ENCODE results near the gene DMXL2.
"Not testable (repeated sequence)": the region's sequence is repeated elsewhere in the genome, so short reads cannot be mapped to it uniquely, and the experiment has no call there.

DMXL2 gene

DNA sequence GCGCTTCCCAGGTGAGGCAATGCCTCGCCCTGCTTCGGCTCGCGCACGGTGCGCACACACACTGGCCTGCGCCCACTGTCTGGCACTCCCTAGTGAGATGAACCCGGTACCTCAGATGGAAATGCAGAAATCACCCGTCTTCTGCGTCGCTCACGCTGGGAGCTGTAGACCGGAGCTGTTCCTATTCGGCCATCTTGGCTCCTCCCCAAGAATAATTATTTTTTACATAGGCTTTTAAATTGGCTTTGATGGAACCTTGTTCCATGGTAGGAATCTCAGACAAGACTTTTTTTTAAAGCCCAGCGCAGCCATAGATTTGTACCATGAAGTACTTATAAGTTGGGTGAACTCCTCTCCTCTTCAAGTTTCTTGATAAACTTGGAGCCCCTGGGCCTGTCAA, 199.5 kb downstream of the DMXL2 start:
- not testable (repeated sequence) for H3K27me3 Mint-ChIP-seq; ATAC-seq (replicated peaks); H3K27ac Mint-ChIP-seq; H3K4me1 Mint-ChIP-seq (ENCODE audit: low read depth in 2 of 2); DNase-seq; H3K9me3 Mint-ChIP-seq; H3K36me3 Mint-ChIP-seq (ENCODE audit: insufficient read depth); H3K4me3 Mint-ChIP-seq

DNA sequence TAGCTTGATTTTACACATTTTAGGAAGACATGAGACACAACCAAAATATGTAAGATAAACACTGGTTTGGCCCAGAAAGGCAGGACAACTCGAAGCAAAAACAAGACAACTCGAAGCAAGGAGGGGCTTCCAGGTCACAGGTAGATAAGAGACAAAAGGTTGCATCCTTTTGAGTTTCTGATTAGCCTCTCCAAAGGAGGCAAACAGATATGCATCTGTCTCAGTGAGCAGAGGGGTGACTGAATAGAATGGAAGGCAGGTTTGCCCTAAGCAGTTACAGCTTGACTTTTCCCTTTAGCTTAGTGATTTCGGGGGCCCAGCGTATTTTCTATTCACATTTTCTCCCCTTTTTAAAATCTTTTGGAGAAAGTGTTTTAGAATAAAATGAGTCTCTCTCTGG, 206.4 kb downstream of the DMXL2 start:
- Mint-ChIP-seq H3K27me3 (peaks cover 16 to 17% of the 10 kb centered on the region in 2 donors), H3K9me3 (no peaks in the 10 kb centered on the region), H3K4me3 (no peak overlapping the region), H3K4me1 (ENCODE audit: low read depth in 2 of 2) (no peaks in the 10 kb centered on the region), H3K27ac (no peak overlapping the region), H3K36me3 (ENCODE audit: insufficient read depth) (no peaks in the 10 kb centered on the region)
- DNase-seq: no peak
- ATAC-seq (replicated peaks): no peak

DNA sequence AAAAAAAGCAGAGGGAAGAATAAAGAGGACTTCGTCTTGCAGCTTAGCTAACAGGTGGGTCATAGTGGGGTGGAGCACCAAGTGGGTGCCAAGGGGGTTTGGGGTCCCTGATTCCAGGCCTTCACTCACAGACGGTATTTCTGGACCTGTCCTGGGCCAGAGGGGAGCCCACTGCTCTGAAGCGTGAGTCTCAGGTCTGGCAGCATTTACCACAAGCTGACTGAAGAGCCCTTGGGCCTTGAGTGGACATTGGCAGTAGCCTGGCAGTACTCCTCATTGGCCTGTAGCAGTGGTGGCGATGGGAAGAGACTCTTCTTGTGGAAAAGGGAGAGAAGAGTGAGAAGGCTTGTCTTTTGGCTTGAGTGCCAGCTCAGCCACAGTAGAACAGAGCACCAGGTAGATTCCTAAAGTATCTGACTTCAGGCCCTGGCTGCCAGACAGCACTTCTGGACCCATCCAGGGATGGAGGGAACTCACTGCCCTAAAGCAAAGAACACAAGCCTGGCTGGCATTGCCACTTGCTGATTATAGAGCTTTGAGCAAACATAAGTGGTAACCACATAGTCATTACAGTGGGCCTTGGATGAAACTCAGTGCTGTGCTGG, 208.2 kb downstream of the DMXL2 start:
- H3K9me3 Mint-ChIP-seq: peaks cover 0 to 2% of the 10 kb centered on the region in 2 donors
- no peaks in the 10 kb centered on the region for H3K4me1 Mint-ChIP-seq (ENCODE audit: low read depth in 2 of 2)
- ATAC-seq (replicated peaks) (no peak), DNase-seq (no peak)
- no peak overlapping the region for H3K4me3 Mint-ChIP-seq
- H3K27me3 Mint-ChIP-seq: peaks cover 16 to 35% of the 10 kb centered on the region in 2 donors
- no peak overlapping the region for H3K27ac Mint-ChIP-seq
- no peaks in the 10 kb centered on the region for H3K36me3 Mint-ChIP-seq (ENCODE audit: insufficient read depth)

DNA sequence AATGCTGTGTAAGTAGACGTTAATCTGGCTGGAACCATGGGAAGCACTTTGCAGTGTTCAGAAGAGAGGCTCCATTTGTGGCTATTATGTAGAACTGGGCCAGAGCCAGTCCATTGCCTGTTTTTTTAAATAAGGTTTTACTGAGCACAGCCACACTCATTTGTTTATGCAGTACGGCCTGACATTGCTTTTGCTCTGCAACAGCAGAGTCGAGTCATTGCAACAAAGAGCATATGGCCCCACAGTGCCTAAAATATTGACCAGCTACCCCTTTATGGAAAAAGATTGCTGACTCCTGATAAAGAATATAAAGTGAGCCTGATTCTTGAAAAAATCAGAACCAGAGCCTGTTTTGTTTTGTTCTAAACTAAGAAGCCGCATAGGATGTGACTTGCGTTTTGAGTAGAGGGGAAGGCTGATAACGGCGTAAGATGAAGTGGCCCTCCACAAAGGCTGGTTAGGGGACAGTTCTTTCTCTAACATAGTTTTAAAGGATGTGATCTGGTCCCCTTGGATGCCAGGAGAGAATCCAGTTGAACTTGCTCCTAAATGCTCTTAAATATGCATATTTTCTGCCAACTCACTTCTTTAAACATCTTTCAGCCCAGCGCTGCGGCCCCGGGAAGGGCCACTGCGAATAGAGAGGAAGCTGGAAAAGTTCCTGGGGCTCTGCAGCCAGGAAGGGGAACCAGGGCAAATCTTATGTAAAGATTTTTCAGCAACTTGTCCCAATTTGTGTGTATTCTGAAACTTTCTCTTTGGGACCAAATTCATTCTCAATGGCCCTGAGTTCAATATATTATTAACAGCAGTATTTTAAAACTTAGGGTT, 216.7 kb downstream of the DMXL2 start:
- H3K9me3 Mint-ChIP-seq: peaks cover 0 to 2% of the 10 kb centered on the region in 2 donors
- ATAC-seq (replicated peaks) (no peak), DNase-seq (no peak)
- H3K27me3 Mint-ChIP-seq: peaks cover 25 to 51% of the 10 kb centered on the region in 2 donors
- H3K4me3 Mint-ChIP-seq: no peak overlapping the region
- H3K27ac Mint-ChIP-seq: no peak overlapping the region
- no peaks in the 10 kb centered on the region for H3K36me3 Mint-ChIP-seq (ENCODE audit: insufficient read depth)
- peaks cover 0 to 6% of the 10 kb centered on the region in 2 donors for H3K4me1 Mint-ChIP-seq (ENCODE audit: low read depth in 2 of 2)

DNA sequence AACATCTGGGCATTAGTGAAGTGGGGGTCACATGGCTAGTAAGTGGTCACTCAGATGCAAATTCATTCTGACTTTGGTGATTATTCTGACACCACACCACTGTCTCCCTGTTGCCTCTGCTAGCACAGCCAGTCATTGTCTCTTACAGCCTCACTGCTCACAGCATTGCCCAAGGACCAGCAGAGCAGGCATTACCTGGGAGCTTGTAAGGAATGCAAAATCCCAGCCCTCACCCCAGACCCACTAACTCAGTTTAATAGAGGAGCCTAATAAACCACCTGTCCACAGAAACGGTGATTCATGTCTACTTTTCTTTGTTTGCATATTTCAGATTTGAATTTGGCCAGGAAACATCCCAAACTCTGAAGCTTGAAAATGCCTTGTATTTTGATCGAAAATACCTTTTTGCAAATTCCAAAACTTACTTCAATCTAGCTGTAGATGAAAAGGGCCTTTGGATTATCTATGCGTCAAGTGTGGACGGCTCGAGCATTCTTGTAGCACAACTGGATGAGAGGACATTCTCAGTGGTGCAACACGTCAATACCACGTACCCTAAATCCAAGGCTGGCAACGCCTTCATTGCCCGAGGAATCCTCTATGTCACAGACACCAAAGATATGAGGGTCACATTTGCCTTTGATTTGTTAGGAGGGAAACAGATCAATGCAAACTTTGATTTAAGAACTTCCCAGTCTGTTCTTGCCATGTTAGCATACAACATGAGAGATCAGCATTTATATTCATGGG, 218.4 kb downstream of the DMXL2 start:
- DNase-seq (no peak), ATAC-seq (replicated peaks) (no peak)
- H3K36me3 Mint-ChIP-seq (ENCODE audit: insufficient read depth): no peaks in the 10 kb centered on the region
- H3K4me1 Mint-ChIP-seq (ENCODE audit: low read depth in 2 of 2): peaks cover 0 to 6% of the 10 kb centered on the region in 2 donors
- no peak overlapping the region for H3K4me3 Mint-ChIP-seq
- no peaks in the 10 kb centered on the region for H3K9me3 Mint-ChIP-seq
- no peak overlapping the region for H3K27ac Mint-ChIP-seq
- peaks cover 34 to 48% of the 10 kb centered on the region in 2 donors for H3K27me3 Mint-ChIP-seq

DNA sequence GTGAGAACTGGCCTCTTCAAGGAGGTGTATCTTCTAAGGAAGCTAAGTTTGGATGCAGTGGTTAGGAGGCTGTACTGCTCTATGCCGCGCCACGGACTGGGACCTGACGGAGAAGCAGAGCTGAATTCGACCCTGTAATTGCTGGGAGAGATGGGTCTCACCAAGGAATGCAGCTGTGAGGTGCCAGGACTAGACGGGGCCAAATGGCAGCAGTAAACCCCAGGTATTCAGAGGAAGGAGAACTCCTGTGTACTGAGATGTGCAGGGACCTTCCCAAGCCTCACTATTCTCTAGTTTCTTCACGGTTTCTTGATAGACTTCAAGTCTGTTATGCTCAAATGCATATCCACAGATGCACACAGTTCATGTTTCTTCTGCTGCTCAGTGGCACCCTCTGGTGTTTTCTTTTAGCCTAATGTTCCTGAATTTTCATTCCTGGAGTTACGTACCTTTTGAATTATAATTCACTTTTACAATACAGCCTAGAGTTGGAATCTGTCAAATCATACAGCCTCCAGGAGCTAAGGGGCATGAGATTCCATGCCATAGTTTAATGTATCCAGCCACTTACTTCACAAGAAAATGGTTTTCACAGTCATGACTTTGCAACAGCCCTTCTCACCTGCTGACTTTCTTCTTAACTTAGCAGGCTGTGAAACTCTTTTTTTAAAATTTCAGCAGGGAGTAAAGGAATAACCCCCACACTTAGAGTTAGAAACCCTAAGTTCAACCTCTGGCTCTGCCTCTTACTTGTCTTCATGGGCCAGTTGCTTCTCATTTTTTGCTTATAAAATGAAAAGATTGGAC, 219.3 kb downstream of the DMXL2 start:
- ATAC-seq (replicated peaks): no peak
- Mint-ChIP-seq H3K27me3 (peaks cover 34 to 50% of the 10 kb centered on the region in 2 donors), H3K36me3 (ENCODE audit: insufficient read depth) (no peaks in the 10 kb centered on the region), H3K4me1 (ENCODE audit: low read depth in 2 of 2) (peaks cover 0 to 6% of the 10 kb centered on the region in 2 donors), H3K9me3 (no peaks in the 10 kb centered on the region), H3K27ac (no peak overlapping the region), H3K4me3 (no peak overlapping the region)
- DNase-seq: no peak

DNA sequence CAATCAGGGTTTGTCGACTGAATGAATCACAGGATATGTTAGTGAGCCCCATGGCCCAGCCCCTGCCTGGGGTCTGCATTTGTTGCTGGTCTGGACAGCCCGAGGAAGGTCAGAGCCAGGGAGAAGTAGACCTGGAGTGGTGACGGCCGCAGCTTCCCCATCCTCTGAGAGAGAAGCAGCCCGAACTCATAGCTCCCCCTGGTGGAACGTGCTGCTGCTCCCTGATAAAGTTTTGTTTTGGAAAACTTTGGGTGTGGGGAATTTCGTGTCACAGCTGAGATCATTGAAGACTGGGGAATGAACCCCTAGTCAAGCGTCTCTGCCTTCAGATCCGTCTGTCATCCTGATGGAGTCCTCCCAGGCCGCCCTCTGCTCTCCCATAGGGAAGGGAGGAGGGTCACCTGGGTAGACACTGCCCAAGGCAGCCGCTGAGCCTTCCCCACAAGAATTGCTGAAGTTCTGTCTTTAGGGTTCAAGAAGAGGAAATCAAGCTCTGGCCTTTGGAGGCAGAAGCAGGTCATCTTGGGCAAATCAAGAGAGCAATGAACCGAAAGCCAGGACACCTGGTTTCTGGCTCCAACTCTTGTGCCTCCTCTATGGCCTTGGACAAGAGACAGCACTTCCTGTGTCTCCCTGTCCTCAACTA, 220.6 kb downstream of the DMXL2 start:
- no peak for DNase-seq
- no peak overlapping the region for H3K4me3 Mint-ChIP-seq
- no peaks in the 10 kb centered on the region for H3K36me3 Mint-ChIP-seq (ENCODE audit: insufficient read depth)
- H3K27ac Mint-ChIP-seq: no peak overlapping the region
- peaks cover 40 to 62% of the 10 kb centered on the region in 2 donors for H3K27me3 Mint-ChIP-seq
- H3K4me1 Mint-ChIP-seq (ENCODE audit: low read depth in 2 of 2): peaks cover 0 to 6% of the 10 kb centered on the region in 2 donors
- no peaks in the 10 kb centered on the region for H3K9me3 Mint-ChIP-seq
- no peak for ATAC-seq (replicated peaks)

DNA sequence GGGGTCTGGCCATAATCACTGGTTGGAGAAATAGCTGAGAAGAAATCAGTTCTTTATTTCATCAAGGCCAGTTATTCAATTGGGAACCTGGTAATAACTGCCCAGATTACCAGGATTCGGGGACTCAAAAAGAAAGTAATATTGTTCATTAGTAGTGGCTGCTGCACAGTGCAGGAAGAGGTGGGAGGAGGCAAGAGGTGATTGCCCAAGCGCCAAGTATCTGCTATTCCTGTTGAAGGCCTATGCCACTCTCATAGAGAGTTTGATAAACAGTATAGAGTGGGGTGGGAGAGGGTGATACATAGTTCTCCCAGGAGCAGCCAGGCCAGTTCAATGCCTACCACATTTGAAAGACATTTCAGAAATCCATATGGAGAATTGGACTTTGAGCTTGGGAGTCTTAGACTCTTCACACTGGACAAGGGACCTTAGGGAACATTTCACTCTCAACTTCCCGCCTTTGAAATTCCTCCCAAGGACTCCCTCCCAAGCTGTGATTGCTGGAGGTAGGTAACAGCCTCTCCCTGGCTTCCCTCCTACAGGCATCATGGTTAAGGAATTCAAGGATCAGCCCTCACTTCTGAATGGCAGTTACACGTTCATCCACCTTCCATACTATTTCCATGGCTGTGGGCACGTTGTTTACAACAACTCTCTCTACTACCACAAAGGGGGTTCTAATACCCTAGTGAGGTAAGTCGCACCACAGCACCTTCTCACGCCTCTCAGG, 221.4 kb downstream of the DMXL2 start:
- peaks cover 0 to 6% of the 10 kb centered on the region in 2 donors for H3K4me1 Mint-ChIP-seq (ENCODE audit: low read depth in 2 of 2)
- no peaks in the 10 kb centered on the region for H3K36me3 Mint-ChIP-seq (ENCODE audit: insufficient read depth)
- H3K27ac Mint-ChIP-seq: no peak overlapping the region
- DNase-seq: no peak
- H3K4me3 Mint-ChIP-seq: no peak overlapping the region
- no peaks in the 10 kb centered on the region for H3K9me3 Mint-ChIP-seq
- no peak for ATAC-seq (replicated peaks)
- peaks cover 40 to 64% of the 10 kb centered on the region in 2 donors for H3K27me3 Mint-ChIP-seq

DNA sequence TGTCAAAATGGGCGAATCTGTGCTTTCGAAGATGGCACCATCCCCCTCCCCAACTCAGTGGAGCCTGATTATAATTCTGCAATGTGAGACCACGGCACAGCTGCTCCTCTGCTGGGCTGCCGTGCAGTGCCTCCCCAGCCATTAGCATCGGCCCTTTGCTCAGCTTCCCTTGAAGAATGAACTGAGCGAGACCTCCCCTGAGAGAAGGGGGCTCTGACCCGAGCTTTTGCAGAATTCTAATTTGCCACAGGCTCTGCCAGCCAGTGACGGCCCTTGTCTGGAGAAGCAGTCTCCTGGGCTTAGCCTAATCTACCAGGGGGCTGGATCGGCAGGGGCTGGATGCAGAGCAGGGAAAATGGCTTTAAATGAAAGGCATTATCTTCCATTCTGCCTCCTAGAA, 223.9 kb downstream of the DMXL2 start:
- Mint-ChIP-seq H3K36me3 (ENCODE audit: insufficient read depth) (no peaks in the 10 kb centered on the region), H3K4me3 (no peak overlapping the region), H3K4me1 (ENCODE audit: low read depth in 2 of 2) (peaks cover 0 to 6% of the 10 kb centered on the region in 2 donors), H3K27ac (no peak overlapping the region), H3K27me3 (peaks cover 29 to 49% of the 10 kb centered on the region in 2 donors), H3K9me3 (no peaks in the 10 kb centered on the region)
- no peak for ATAC-seq (replicated peaks)
- DNase-seq: no peak

Data from effector memory CD8-positive, alpha-beta T cell (primary cell).